ENCODE results near the gene SLC5A9. TPM values are rescaled to one million over a fixed set of nuclear protein-coding genes. Genes with fewer than 3 reads are reported as not detected.

Gene SLC5A9
- total RNA-seq, 1 experiment from 2014 or later = not detected

GRCh38 chr1:48235652-48236051, 13.1 kb downstream of the SLC5A9 start:
- WGBS (ENCODE audit: extremely low coverage, insufficient read length, low lambda C conversion rate) = no CpG with 5 or more reads among the region's 13 CpGs

More at GRCh38 chr1:48235652-48236051, 13.1 kb downstream of the SLC5A9 start:
- no peak overlapping the region for H3K4me2 ChIP-seq (ENCODE audit: insufficient read depth, insufficient read length, low read length)
- Mint-ChIP-seq H3K9me3 (no peaks in the 10 kb centered on the region), H3K4me3 (no peak overlapping the region), H3K36me3 (ENCODE audit: insufficient read depth in 1 of 3, low read depth in 3 of 3) (no peaks in the 10 kb centered on the region), H3K27me3 (ENCODE audit: low read depth) (peaks cover 2% of the 10 kb centered on the region), H3K27ac (no peak overlapping the region), H3K4me1 (no peaks in the 10 kb centered on the region)
- no peak overlapping the region for H3K14ac ChIP-seq (ENCODE audit: insufficient read depth, low read length)
- no peak overlapping the region for H3K9ac ChIP-seq (ENCODE audit: extremely low read depth, insufficient read length, low read length)
- H3K9me3 ChIP-seq (ENCODE audit: control insufficient read depth, low read depth, low read length) = no peaks in the 10 kb centered on the region
- no peak overlapping the region for H2AK5ac ChIP-seq (ENCODE audit: insufficient read length, low read length)
- no peak overlapping the region for H4K8ac ChIP-seq (replicated peaks; ENCODE audit: insufficient read length, low read depth, low read length)
- H3K23ac ChIP-seq (ENCODE audit: insufficient read length, low read depth, low read length) = no peak overlapping the region
- H3K4me1 ChIP-seq (ENCODE audit: insufficient read depth, low read length) = no peaks in the 10 kb centered on the region
- H4K20me1 ChIP-seq (ENCODE audit: control insufficient read depth, insufficient read depth, insufficient read length) = no peaks in the 10 kb centered on the region
- no peak overlapping the region for H4K5ac ChIP-seq (ENCODE audit: insufficient read length, low read depth, low read length)
- no peak overlapping the region for H2BK120ac ChIP-seq (ENCODE audit: low read depth, low read length, poor library complexity, severe bottlenecking)
- no peak overlapping the region for H2BK12ac ChIP-seq (ENCODE audit: insufficient read length, low read depth, low read length)
- H3K23me2 ChIP-seq (ENCODE audit: insufficient read length, low read depth, low read length, poor library complexity, severe bottlenecking) = no peaks in the 10 kb centered on the region
- H3K27me3 ChIP-seq (ENCODE audit: insufficient read depth, low read length) = no peaks in the 10 kb centered on the region; the same call in 1 of the 2 replicates
- H3K79me2 ChIP-seq (ENCODE audit: insufficient read depth, low read length) = no peaks in the 10 kb centered on the region
- no peak overlapping the region for H4K91ac ChIP-seq (ENCODE audit: insufficient read length, low read depth, low read length)
- no peak for TF ChIP-seq CTCF (conservative IDR thresholded peaks at IDR 0.05)
- no peak overlapping the region for H2BK5ac ChIP-seq (ENCODE audit: insufficient read length, low read length)
- H3T11ph ChIP-seq (ENCODE audit: low read length) = no peak overlapping the region
- no peak overlapping the region for H3K56ac ChIP-seq (ENCODE audit: insufficient read length, low read depth, low read length)
- H3K4ac ChIP-seq (ENCODE audit: low read depth, low read length) = no peak overlapping the region
- no peak overlapping the region for H3K27ac ChIP-seq (ENCODE audit: insufficient read length, low read depth, low read length)
- no peak overlapping the region for H2AFZ ChIP-seq (ENCODE audit: low read length)
- no peak for DNase-seq
- no peak overlapping the region for H2BK20ac ChIP-seq (ENCODE audit: low read depth, low read length, poor library complexity, severe bottlenecking)
- H2BK15ac ChIP-seq (ENCODE audit: low read depth, low read length) = no peak overlapping the region
- H3K18ac ChIP-seq (ENCODE audit: insufficient read length, low read depth, low read length) = no peak overlapping the region
- H3K79me1 ChIP-seq (ENCODE audit: insufficient read depth, low read depth, low read length, poor library complexity, severe bottlenecking) = no peaks in the 10 kb centered on the region

Measured in H9 (cell line).